GM23248 (cell line): ENCODE results near the gene COX6B2.

Experiments used
- EZH2 ChIP-seq: fragments of 200-600 bp; sonication (generic); IDR thresholded peaks from 2 replicates; pipeline ENCODE4 v1.6.1; 2018; ENCODE audit warnings: antibody characterized with exemption, mild to moderate bottlenecking; ENCODE audit not compliant: insufficient read depth, poor library complexity, severe bottlenecking
- EZH2phosphoT487 ChIP-seq: fragments of 200-600 bp; sonication (generic); IDR thresholded peaks from 2 replicates; pipeline ENCODE4 v1.6.1; 2018; ENCODE audit warnings: antibody characterized with exemption, moderate library complexity, mild to moderate bottlenecking, low read depth; ENCODE audit not compliant: insufficient read depth

GRCh38 chr19:55345818-55346724 is 8.4 kb downstream of the COX6B2 start:
- TF ChIP-seq EZH2 (no peak), EZH2phosphoT487 (no peak)
